Activated B cell treated with CpG ODN at 0.5 μM for 24 hours (primary cell): ENCODE measurements around the gene IL22RA1. TPM values are rescaled to one million over a fixed set of nuclear protein-coding genes. Genes with fewer than 3 reads are reported as not detected.

Experiments used
- ATAC-seq: fragments of 200-7000 bp; cut with Tn5 transposase; one replicate; pipeline ENCODE4 v1.10.0; 2021; ENCODE audit warnings: low read depth, mild to moderate bottlenecking, moderate library complexity
- CTCF ChIA-PET: fragments of 350-600 bp; sonication (Branson Sonifier 250); formaldehyde crosslinking; loops from one replicate; lab custom pipeline; 2021; ENCODE audit warnings: antibody characterized with exemption; lab: Charles Lee
- POLR2A ChIA-PET: fragments of 350-600 bp; sonication (Branson Sonifier 250); formaldehyde crosslinking; loops from one replicate; lab custom pipeline; 2021; ENCODE audit warnings: antibody characterized with exemption; lab: Charles Lee
- DNase-seq: peaks from one replicate; pipeline ENCODE4 v3.0.0; 2022
- H3K27ac Mint-ChIP-seq: one replicate; pipeline ENCODE4 v1.8.0; 2020; ENCODE audit warnings: mixed read lengths
- H3K27me3 Mint-ChIP-seq: one replicate; pipeline ENCODE4 v1.8.0; 2021; ENCODE audit warnings: mixed read lengths
- H3K36me3 Mint-ChIP-seq: one replicate; pipeline ENCODE4 v1.8.0; 2021; ENCODE audit warnings: low read depth, mixed read lengths
- H3K4me1 Mint-ChIP-seq: one replicate; pipeline ENCODE4 v1.8.0; 2021; ENCODE audit warnings: mixed read lengths
- H3K4me3 Mint-ChIP-seq: one replicate; pipeline ENCODE4 v1.8.0; 2020; ENCODE audit warnings: mild to moderate bottlenecking, mixed read lengths
- H3K9me3 Mint-ChIP-seq: one replicate; pipeline ENCODE4 v1.8.0; 2020; ENCODE audit warnings: mixed read lengths
- CTCF ChIP-seq: fragments of 200-600 bp; IDR thresholded peaks from one replicate; pipeline ENCODE4 v1.8.0; 2022; ENCODE audit warnings: antibody characterized with exemption, mild to moderate bottlenecking
- intact Hi-C: fragments of 100-400 bp; cut with micrococcal nuclease; formaldehyde crosslinking; loops from one replicate; pipeline ENCODE4 v1.15.1; 2024
- total RNA-seq: library from RNA; stranded (reverse); gene quantifications from 2 replicates; pipeline ENCODE4 v1.2.3, GENCODE V29; 2022

The IL22RA1 gene
- total RNA-seq, 1 donor from 2014 or later: 0.09 TPM

- ChIA-PET CTCF (no interaction called here), POLR2A (interaction anchor here (0.6 kb wide), 1 partner anchor 20 kb away, joined by 6 read pairs; no protein-coding TSS in a partner anchor)
- TF ChIP-seq CTCF: no peak
- no peak for ATAC-seq
- peaks cover 3% of the 10 kb centered on the region for H3K9me3 Mint-ChIP-seq
- no peak overlapping the region for H3K4me3 Mint-ChIP-seq
- intact Hi-C loops: no loop called here
- peak overlapping the region; percentile 6 for H3K27ac Mint-ChIP-seq
- peaks cover 85% of the 10 kb centered on the region for H3K36me3 Mint-ChIP-seq
- no peak for DNase-seq
- no peaks in the 10 kb centered on the region for H3K27me3 Mint-ChIP-seq
- H3K4me1 Mint-ChIP-seq: peaks cover 68% of the 10 kb centered on the region
Measured at GRCh38 chr1:24177161-24177560, 34.2 kb upstream of the IL22RA1 start.

- Mint-ChIP-seq H3K36me3 (peaks cover 80% of the 10 kb centered on the region), H3K27me3 (no peaks in the 10 kb centered on the region), H3K27ac (no peak overlapping the region), H3K4me1 (peaks cover 65% of the 10 kb centered on the region), H3K9me3 (peaks cover 3% of the 10 kb centered on the region), H3K4me3 (no peak overlapping the region)
- no peak for TF ChIP-seq CTCF
- POLR2A ChIA-PET: interaction anchor here (1.1 kb wide), 1 partner anchor 15 kb away, joined by 5 read pairs; no protein-coding TSS in a partner anchor
- CTCF ChIA-PET: interaction anchor here (2.1 kb wide), 1 partner anchor 25 kb away, joined by 6 read pairs; no protein-coding TSS in a partner anchor
- no peak for DNase-seq
- intact Hi-C loops: no loop called here
- ATAC-seq: no peak
Measured at GRCh38 chr1:24175033-24175755, 32.3 kb upstream of the IL22RA1 start.

GRCh38 chr1:24173638-24174575, 31.0 kb upstream of the IL22RA1 start:
- H3K4me1 Mint-ChIP-seq: peaks cover 52% of the 10 kb centered on the region
- POLR2A ChIA-PET: interaction anchor here (0.6 kb wide), 1 partner anchor 335 kb away, joined by 8 read pairs; no protein-coding TSS in a partner anchor
- peaks cover 3% of the 10 kb centered on the region for H3K9me3 Mint-ChIP-seq
- peaks cover 79% of the 10 kb centered on the region for H3K36me3 Mint-ChIP-seq
- CTCF ChIA-PET: no interaction called here
- no peak overlapping the region for H3K4me3 Mint-ChIP-seq
- ATAC-seq (no peak), DNase-seq (no peak)
- TF ChIP-seq CTCF: no peak
- H3K27ac Mint-ChIP-seq: no peak overlapping the region
- H3K27me3 Mint-ChIP-seq: no peaks in the 10 kb centered on the region
- intact Hi-C loops: no loop called here

DNA sequence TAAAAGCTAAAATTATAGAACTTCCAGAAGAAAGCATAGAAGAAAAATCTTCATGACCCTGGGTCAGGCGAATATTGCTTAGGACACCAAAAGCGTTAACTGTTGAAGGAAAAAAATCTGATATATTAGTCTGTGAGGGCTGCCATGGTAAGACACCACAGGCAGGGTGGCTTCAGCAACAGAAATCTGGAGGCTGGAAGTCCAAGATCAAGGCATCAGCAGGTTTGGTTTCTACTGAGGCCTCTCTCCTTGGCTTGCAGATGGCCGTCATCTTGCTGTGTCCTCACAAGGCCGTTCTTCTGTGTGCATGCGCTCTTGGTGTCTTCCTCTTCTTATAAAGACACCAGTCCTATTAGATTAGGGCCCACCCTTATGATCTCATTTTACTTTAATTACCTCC, 29.7 kb upstream of the IL22RA1 start:
- intact Hi-C loops: no loop called here
- peaks cover 82% of the 10 kb centered on the region for H3K36me3 Mint-ChIP-seq
- POLR2A ChIA-PET: no interaction called here
- peaks cover 3% of the 10 kb centered on the region for H3K9me3 Mint-ChIP-seq
- TF ChIP-seq CTCF: no peak
- CTCF ChIA-PET: interaction anchor here (1.1 to 1.4 kb wide), 2 partner anchors 22 to 221 kb away, joined by 3 to 4 read pairs; no protein-coding TSS in a partner anchor
- peaks cover 41% of the 10 kb centered on the region for H3K4me1 Mint-ChIP-seq
- no peaks in the 10 kb centered on the region for H3K27me3 Mint-ChIP-seq
- DNase-seq: no peak
- H3K4me3 Mint-ChIP-seq: no peak overlapping the region
- no peak overlapping the region for H3K27ac Mint-ChIP-seq
- no peak for ATAC-seq

DNA sequence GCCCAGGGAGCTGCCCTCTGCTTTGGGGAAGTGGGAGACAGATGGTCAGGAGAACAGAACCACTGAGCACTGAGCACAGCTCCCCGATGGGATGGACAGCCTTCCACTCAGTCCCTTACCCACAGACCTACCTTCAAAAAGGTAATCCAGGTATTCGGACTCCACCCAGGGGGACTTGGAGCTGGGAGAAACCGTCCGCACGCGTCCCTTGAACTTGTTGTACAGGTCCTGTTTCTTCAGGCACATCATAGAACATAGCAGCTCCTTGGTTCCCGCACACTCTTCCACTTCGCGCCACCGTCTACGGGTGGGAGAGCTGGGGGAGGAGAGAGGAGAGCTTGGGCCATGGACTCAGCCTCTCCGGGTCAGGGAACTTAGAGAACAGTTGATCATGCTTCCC, 26.3 kb upstream of the IL22RA1 start:
- no peak for ATAC-seq
- CTCF ChIA-PET: no interaction called here
- Mint-ChIP-seq H3K36me3 (peaks cover 81% of the 10 kb centered on the region), H3K9me3 (peaks cover 2% of the 10 kb centered on the region), H3K27ac (no peak overlapping the region), H3K27me3 (no peaks in the 10 kb centered on the region), H3K4me3 (no peak overlapping the region), H3K4me1 (peaks cover 18% of the 10 kb centered on the region)
- POLR2A ChIA-PET: no interaction called here
- TF ChIP-seq CTCF: no peak
- intact Hi-C loops: no loop called here
- no peak for DNase-seq
